HG03575 (cell line): ENCODE data around the gene CAMSAP2.
"Not testable (repeated sequence)": the region's sequence is repeated elsewhere in the genome, so short reads cannot be mapped to it uniquely, and the experiment has no call there.

Experiments used
- ATAC-seq: cut with Tn5 transposase; IDR thresholded peaks from one replicate; pipeline ENCODE4 v1.9.1; 2021; ENCODE audit not compliant: unreplicated experiment, insufficient number of reproducible peaks, low FRiP score; ENCODE audit errors: extremely low read depth

CAMSAP2 gene

GRCh38 chr1:200775850-200776249 is 37.2 kb downstream of the CAMSAP2 start:
- ATAC-seq, result no peak

- ATAC-seq, result no peak
Measured at GRCh38 chr1:200776949-200777348, 38.3 kb downstream of the CAMSAP2 start.

- no peak for ATAC-seq
Measured at GRCh38 chr1:200778766-200779165, 40.1 kb downstream of the CAMSAP2 start.

- ATAC-seq, result no peak
Measured at GRCh38 chr1:200779326-200779725, 40.6 kb downstream of the CAMSAP2 start.

DNA sequence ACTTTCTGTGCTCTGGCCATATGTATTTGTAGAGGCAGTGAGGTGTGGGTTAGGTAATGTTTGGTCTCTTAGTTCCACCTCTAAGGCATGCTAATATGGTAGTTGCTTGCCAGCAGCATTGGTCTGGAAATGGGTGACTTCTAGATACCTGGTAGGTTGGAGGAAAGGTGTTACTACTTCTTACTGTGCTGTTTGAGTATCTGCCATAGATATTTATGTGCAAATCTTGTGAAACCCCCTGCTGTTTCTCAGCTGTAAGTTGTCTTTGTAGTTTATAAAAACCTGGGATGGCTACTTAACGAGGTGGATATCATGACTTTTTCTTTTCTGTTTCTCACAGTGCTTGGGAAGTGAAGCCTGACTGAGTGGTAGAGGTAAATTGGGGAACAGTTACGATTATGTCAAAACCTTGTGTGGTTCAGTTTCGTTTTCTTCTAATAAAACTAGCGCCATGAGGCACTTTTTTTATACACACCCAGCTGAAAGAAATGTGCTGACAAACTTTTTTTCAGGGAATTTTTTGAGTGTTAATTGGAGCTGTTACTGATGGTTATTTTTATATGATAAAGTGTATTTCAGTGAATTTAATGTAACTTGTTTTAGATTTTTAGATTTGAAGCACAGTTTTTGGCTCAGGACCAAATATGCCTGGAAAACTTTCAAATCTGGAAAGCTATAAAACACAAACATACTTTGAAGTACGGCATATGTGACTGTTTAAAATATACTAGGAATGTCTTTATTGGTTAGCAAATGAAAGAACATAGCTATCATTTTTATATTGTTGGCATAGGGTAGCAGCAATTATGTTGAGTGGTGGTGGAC is 42.1 kb downstream of the CAMSAP2 start:
- ATAC-seq, result no peak

- no peak for ATAC-seq
Measured at GRCh38 chr1:200783926-200784325, 45.2 kb downstream of the CAMSAP2 start.

GRCh38 chr1:200784576-200784975 is 45.9 kb downstream of the CAMSAP2 start:
- ATAC-seq, result no peak

DNA sequence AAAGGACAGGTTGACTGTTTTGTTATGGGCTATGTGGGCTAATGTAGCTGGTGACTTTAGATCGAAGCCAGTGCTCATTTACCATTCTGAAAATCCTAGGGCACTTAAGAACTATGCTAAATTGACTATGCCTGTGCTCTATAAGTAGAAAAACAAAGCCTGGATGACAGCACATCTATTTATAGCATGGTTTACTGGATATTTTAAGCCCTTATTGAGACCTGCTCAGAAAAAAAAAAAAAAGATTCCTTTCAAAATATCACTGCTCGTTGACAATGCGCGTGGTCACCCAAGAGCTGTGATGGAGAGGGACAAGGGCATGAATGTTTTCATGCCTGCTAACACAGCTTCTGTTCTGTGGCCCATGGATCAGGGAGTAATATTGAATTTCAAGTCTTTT is 48.1 kb downstream of the CAMSAP2 start:
- ATAC-seq, result no peak

GRCh38 chr1:200787896-200788387 is 49.2 kb downstream of the CAMSAP2 start:
- ATAC-seq, result no peak

- not testable (repeated sequence) for ATAC-seq
Measured at GRCh38 chr1:200791012-200791411, 52.3 kb downstream of the CAMSAP2 start.

- ATAC-seq, result no peak
Measured at GRCh38 chr1:200793677-200794076, 55.0 kb downstream of the CAMSAP2 start.

GRCh38 chr1:200794506-200795065 is 55.9 kb downstream of the CAMSAP2 start:
- no peak for ATAC-seq

DNA sequence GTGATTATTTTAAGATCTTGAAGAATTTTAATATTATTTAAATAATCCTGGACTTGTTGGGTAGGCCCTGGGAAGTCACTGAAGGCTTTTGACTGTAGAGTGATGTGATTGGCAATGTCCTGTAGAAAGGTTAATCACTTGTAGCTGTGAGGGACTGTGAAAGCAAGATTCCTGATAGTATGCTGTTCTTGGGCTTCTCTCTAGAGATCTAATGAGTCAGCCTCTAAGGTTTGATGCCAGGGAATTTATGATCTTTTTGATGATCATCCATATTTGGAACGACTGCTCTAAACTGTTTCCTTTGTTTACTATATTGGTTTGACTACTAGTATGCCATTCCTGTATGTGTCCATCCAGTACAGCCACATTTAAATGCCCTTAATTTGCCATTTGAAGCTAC is 56.5 kb downstream of the CAMSAP2 start:
- no peak for ATAC-seq

DNA sequence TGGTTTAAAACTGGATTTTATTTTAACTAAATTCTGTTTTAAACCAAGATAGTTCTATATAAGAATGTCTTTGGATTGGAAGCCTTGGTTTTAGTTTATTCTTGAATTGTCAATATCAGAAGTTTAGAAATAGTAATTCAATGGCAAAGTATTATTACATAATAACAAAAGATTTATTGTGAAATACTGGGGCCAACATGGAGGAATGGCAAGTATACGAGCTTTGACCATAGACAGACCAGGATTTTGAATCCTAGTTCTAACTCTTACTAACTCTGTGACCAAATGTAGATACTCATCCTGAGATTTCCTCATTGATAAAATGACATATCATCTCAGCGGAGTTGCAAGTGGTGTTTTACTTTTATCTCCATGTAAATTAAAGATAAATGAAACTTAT is 63.3 kb downstream of the CAMSAP2 start:
- no peak for ATAC-seq

DNA sequence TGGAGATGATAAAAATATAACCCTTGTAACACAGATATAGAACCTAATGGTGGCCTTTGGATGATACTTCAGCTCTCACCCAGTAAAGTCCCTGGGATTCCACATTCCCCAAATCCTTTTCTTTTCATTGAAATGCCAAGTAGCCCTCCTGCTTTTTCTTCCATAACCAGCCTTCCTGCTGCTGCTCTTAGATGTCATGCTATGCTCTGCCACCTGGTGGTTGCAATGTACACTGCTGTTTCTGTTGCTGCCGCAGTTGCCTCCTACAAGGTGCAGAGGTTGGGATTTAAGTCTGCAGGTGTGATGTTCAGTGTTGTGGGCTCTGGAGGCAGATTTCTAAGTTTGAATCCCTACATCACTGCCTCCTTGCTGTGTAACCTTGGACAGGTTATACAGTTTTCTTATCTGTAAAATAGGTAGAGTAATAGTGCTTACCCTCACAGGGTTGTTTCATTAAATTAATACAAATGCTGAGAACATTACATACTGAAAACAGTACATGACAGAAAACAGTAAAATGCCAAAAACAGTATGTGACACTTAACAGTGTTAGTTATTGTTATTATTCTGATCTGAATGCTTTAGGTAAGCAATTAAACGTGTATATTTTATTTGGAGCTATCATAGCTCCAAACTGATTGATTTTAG is 64.3 kb downstream of the CAMSAP2 start:
- ATAC-seq, result no peak

DNA sequence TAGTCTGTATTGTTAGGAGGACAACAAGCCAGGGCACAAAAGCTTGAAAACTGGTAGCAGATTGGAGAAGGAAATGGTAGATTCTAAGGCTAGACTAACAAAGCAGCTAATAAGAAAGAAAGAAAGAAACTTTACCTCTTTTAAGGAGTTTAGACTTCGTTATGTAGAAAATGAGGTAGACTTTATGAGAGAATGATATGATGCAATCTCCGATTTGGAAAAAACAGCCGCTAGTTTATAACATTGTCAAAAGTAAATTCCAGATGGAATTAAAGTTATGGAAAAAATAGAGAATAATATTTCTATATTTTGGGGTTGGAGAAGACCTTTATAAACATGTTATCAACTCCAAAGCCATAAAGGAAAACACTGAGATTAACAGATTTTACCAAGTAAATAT is 67.0 kb downstream of the CAMSAP2 start:
- ATAC-seq, result no peak

GRCh38 chr1:200808846-200809245 is 70.2 kb downstream of the CAMSAP2 start:
- no peak for ATAC-seq

GRCh38 chr1:200811704-200812103 is 73.0 kb downstream of the CAMSAP2 start:
- ATAC-seq, result no peak

- ATAC-seq, result not testable (repeated sequence)
Measured at GRCh38 chr1:200816624-200817224, 78.0 kb downstream of the CAMSAP2 start.

- ATAC-seq, result no peak
Measured at GRCh38 chr1:200818248-200818647, 79.6 kb downstream of the CAMSAP2 start.
